ENCODE measurements around the gene CHRND.

The CHRND gene

DNA sequence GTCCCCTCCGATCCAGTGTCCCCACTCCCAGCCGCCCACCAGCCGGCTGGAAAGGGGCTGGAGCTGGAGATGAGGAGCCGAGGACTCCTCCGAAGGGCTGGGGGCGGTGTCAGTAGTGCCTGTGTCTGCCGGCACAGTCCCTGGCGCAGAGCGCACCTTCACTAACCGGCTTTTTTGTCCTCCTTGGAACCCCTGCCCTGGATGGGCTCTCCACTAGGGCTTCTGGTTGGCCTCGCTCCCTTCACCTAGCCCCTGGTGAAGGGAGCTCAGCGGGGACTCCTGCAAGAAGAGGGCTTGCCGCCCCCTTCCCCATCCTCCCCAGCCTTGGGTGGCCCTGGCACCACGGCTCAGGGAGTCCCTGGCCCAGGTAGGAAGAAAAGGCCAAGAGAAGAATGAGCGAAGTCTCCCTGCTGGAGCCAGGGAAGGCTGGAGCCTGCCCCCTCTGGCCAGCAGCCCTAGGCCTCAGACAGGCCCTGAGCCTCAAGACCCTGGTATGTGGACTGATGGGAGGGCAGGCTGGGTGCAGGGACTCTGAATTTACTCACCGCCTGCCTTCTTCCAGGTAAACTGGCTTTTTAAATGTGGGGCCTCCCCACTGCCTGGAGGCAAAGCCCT is 37.8 kb upstream of the CHRND start:
- no peak for DNase-seq

DNA sequence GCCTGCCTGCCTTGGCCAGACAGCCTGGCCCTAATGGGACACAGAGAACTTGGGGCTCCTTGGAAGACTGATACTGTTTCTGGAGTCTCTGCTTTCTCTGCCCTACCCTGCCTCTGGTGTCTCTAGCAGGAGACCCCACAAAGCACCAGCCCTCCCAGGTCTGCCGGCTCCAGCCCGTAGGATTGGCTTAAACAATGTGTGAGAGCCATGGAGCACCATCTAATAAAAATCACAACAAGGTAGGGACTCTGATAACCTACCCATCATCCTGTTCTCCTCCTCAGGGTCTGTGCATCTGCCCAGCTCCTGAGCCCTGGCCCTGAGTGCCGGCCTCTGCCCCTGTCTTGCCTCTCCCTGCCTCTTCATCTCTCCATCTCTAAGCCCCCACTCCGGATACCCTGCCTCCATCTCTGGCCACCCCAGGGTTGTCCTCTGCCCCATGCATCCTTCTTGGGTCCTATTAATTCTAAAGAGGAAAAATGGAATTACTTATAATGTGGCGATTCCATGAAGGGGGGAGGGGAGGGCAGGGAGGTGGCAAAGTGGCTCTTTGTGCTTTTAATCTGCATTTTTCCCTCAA is 37.1 kb upstream of the CHRND start:
- DNase-seq: no peak

- no peak for DNase-seq
These were observed 36.3 kb upstream of the CHRND start for GRCh38 chr2:232489516-232490220.

DNA sequence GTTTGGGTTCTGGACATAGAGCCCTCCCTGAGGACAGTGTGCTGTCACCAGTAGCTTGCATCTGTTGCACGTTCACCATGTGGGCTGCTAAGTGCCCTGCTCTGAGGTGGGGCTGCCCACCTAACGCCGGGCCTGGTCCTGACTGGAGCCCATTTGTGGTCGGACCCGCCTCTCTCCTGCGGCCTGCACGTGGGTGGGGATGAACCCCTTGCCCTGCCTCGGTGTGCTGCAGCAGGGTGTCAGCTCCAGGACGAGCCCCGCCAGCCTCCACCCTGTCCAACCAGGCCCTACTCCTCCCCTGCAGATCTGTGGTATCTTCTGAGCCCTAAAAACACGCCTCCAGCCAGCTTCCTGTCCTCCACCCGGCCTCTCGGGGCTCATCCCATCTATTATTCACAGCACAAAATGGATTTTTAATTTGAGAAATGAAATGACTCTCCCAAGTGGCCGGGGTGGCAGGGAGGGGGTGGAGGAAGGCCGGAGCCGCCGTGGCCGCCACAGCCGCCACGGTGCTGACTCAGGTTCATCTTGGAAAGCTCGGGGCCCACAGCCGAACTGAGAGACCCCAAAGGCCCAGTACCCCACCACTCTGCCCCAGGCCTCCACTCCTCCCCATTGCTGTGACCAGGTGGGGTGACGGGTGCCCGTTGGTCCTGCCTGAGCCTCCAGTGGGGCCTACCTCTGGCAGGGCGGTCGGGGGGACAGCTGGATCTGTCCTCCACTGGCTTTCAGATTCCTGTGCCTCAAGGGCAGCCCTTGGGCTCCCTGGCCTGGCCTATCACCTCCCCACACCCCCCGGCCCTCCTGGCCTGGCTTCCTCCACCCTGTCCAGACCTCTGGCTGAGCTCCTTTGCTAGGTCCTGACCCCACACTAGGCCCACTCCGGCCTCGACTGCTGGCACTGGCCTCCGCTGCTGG is 35.5 kb upstream of the CHRND start:
- DNase-seq: no peak

DNA sequence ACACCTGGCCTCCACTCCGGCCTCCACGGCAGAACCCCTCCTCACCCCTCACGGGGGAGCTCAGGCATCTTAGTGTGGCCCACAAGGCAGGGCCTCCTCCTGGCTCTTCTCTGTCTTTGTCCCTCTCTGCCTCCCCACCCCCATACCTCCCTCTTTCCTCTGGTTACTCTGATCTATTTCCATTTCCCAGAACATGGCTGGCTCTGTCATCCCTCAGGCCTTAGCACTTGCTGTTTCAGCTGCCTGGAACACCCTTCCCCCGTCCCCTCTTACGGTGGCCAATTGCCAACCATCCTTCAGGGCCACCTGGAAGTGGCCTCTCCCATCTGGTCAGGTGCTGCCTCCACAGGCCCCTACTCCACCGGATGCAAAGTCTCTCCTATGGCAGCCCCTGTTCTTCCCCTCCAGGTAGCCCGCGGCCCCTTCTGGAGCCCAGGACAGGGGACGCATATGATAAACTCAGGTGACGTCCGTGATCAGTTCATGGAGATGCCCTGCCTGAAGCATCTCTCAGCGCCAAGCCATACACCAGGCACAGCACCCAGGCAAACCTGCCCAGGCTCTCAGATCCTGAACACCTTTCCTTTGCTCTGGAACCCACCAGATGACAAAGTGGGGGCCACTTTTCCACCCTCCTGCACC is 34.7 kb upstream of the CHRND start:
- DNase-seq: peak; percentile 22

GRCh38 chr2:232492236-232492848 is 33.6 kb upstream of the CHRND start:
- peak; percentile 40 for DNase-seq

DNA sequence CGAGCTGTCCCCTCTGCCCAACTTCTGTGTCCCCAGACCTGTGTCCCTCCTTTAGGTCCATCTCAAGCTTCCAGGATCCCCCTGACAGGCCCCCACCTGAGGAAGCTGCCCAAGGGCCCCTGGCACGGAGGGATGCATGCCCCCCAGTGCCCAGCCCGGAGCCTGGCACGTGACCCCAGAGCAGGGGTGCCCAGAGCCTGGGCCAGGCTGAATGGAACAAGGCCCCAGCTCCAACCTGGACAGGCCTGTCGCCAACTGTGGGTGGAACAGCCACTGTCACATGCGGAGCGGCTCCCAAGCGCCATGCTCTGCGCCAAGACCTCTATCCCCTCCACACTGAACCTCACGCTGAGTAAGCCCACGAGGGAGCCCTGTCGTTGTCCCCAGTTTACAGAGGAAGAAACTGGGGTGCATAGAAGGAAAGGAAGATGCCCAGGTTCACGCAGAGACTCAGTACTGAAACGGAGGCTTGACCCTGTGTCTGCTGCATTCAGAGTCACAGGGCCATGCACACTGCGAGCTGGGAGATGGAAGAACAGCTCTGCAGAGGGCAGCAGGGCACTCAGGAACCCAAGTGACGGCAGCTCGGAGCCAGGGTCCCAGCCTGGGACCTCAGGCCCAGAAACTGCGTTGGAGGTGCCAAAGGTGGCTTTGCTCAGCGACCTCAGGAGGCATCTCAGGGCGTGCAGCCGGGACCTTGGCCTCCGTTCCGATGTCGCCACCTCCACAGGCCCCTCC is 32.8 kb upstream of the CHRND start:
- DNase-seq: no peak

DNA sequence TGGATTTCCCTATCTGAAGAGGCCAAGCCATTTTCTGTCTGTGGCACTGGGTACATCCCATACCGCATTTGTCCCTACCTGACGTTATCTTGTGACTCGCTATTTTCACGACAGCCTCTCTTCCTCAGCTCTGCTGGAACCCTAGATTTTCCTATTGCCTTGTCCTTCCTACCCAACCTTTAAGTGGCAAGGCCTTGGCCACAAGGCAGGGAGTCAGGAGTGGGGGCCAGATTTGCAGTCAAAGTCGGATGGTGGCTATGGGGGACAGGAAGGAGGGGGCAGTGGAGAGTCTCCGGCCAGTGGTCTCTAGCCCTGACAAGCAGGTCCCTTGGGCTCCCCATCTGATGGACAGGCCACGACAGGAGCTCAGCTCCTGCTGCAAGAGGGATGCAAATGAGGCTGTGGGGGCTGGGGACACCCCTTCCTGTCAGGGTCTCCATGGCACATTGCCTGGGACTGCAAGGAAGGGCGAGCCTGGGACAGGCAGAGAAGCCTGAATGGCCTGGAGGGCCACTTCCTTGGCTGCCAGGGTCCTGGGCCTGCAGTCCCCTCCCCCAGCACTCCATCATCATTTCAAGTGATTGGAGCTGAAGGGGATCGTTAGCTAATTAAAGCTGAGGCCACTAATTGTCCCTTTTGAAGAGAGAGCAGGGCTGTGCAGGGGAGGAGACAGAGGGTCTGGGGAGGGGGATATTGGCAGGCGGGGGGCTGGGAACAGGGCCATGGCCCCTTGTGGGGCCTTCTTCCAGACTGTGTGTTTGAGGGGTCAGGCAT is 32.1 kb upstream of the CHRND start:
- DNase-seq: no peak

- DNase-seq: no peak
These were observed 31.4 kb upstream of the CHRND start for GRCh38 chr2:232494542-232494941.

- no peak for DNase-seq
These were observed 30.7 kb upstream of the CHRND start for GRCh38 chr2:232495292-232495691.

DNA sequence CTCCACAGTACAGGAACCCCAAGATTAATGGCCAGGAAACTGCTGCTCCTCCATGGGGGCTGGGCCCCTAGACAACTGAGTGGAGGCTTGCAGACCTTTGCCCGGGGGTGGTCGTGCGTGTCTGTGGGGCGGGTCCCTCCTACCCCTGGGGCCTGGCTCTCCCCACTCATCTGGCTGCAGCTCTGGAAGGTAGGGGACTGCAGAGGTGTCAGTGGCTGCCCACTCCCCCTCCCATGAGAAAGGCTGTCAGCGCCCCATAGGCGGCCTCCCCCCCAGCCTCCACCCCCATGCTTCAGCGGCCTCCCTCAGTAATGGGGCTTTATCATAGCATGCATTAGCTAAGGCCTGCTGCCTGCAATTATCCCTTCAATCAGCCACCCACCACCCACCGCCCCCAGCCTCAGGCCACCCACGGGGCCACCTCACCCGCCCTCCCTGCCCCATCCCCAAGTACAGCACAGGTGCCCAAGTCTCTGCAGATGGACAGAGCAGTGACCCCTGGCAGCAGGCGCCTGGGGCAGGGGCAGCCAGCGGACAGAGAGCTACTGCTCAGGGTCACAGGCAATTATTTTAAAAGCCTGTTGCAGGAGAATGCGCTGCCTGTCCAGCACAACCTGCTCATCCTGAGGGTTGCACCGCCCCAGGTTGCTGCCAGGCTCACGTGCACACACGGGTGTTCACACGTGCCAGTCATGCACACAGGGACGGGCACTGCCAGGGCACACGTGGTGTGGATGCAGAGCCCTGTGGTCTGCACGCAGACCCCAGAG is 29.3 kb upstream of the CHRND start:
- DNase-seq: no peak

- no peak for DNase-seq
These were observed 28.6 kb upstream of the CHRND start for GRCh38 chr2:232497348-232497747.

- DNase-seq: no peak
These were observed 27.5 kb upstream of the CHRND start for GRCh38 chr2:232498452-232498851.

- no peak for DNase-seq
These were observed 24.6 kb upstream of the CHRND start for GRCh38 chr2:232501331-232501771.

DNA sequence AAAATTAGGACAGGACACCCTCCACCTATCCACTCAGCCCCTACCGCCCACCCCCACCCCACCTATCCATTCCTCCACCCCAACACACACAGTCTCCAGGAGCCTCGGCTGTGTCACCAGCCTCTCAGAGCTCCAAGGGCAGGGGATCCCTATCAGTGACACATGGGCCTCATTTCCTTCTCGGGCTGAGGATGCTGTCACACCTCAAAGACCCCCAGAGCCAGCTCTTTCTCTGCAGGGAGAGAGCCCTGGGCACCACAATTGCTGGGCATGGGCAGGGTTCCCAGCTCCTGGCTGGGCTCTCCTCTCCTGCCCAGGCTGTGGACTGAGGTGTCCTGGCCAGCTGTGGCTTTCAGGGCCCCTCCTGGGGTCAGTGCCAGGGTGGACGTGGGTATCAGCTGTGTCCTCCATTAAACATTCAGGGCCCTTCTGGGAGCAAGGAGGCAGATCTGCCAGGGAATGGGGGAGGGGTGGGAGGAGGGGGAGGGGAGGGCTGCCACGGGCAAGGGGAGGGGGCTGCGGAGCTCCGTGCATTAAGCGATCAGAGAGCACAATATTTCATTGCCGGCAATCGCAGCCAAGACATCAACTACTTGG is 24.1 kb upstream of the CHRND start:
- no peak for DNase-seq

DNA sequence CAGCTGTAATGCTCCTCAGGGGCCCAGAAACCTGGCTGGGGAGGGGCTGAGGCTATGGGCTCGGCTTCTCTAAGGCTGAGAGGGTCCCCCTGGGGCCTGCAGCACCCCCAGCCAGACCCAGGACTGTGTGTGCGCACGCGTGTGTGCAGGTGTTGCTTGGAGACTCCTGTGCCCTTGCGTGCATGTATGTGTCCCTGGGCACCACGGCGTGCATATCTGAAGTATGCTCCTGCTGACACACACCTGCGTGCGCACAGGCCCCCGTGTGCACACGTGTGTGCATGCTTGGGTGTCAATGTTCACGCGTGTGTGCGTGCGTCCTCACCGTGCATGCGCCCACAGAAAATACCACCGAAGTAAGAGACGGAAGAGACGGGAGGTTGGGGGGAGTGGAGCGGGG is 23.4 kb upstream of the CHRND start:
- peak; percentile 32 for DNase-seq

DNA sequence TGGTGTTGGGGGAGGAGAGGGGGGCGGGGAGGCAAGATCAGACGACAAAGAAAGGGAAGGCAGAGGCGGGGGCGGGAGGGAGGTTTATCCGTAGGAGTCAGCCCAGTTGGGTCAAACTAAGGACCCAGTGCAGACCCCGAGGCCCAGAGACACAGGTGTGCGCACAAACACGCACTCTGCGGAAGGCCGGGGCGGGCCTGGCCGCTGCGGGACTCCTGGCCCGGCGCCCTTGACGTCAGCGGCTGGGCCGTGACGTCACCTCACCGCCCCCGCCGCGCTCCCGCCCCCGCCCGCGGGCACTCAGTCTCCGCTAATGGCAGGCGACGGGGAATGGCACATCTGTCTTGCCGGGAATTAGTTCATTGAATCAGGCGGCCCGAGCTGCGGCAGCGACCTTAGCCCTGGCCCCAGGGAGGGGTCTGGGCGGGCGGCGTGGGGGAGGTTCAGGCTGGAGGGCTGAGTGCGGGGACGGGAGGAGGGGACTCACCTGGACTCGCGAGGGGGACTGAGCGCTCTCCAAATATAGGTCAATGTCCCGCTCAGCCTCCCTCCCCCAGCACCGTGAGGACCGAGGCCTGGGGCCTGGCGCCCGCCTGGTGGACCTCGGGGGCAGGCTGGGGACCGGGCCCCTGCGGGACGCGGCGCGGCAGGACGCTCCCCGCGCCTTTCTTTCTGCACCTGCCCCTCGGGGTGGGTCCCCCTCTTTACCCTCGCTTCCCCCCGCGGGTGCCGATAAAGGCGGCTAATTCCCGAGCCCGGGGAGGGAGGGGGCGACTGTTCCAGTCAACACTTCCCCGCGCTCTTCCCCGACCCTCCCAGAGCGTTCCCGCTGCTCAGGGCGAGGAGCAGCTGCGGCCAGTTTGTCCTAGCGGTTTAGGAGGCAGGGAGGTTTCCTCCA is 22.8 kb upstream of the CHRND start:
- DNase-seq: peak; percentile 25

DNA sequence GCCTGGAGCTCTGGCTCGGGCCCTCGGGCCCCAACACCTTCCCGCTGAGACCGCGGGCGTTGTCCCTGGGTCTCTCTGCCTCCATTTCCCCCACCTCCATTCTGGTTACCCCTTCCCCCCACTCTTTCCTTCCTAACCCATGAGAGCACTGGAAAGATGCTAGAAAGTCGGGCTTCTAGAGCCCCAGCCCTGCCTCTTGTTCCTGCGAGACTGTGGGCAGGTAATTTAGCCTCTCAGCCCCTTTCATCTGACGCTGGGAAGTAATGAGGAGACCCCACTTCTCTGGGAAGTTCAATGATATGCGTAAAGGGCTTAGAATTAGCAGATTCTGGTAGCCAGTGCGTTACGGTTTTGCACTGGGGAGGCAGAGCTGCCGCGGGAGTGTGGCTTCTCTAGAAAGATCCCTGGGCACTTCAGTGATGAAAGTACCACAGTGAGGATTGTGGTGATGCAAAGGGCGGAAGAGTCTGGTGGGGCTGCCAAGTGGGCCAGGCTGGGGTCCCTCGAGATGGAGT is 22.1 kb upstream of the CHRND start:
- DNase-seq: no peak

All from DMS79 treated with DMSO at 0.1 percent for 48 hours (cell line).